ENCODE results near the gene REXO5. TPM values are rescaled to one million over a fixed set of nuclear protein-coding genes. Genes with fewer than 3 reads are reported as not detected.

REXO5 gene
- total RNA-seq, 1 experiment from 2014 or later: 6.7 TPM

- H2BK20ac ChIP-seq (ENCODE audit: low read depth, low read length, poor library complexity, severe bottlenecking): no peak overlapping the region
- H2BK5ac ChIP-seq (ENCODE audit: insufficient read length, low read length): no peak overlapping the region
- DNase-seq: no peak
- no peak overlapping the region for H3K9ac ChIP-seq (ENCODE audit: extremely low read depth, insufficient read length, low read length)
- no peak overlapping the region for H4K8ac ChIP-seq (replicated peaks; ENCODE audit: insufficient read length, low read depth, low read length)
- H3K18ac ChIP-seq (ENCODE audit: insufficient read length, low read depth, low read length): no peak overlapping the region
- Mint-ChIP-seq H3K4me1 (peaks cover 4% of the 10 kb centered on the region in 2 experiments), H3K9me3 (no peaks in the 10 kb centered on the region), H3K27ac (no peak overlapping the region), H3K27me3 (ENCODE audit: low read depth) (no peaks in the 10 kb centered on the region), H3K4me3 (no peak overlapping the region), H3K36me3 (ENCODE audit: insufficient read depth in 1 of 3, low read depth in 3 of 3) (peaks cover 0 to 21% (median 19%) of the 10 kb centered on the region in 3 experiments; a peak in 5 of 7 replicates)
- H3K56ac ChIP-seq (ENCODE audit: insufficient read length, low read depth, low read length): no peak overlapping the region
- no peaks in the 10 kb centered on the region for H4K20me1 ChIP-seq (ENCODE audit: control insufficient read depth, insufficient read depth, insufficient read length)
- no peak overlapping the region for H3K4me2 ChIP-seq (ENCODE audit: insufficient read depth, insufficient read length, low read length)
- TF ChIP-seq CTCF (conservative IDR thresholded peaks at IDR 0.05): no peak
- H4K91ac ChIP-seq (ENCODE audit: insufficient read length, low read depth, low read length): no peak overlapping the region
- no peak overlapping the region for H3K14ac ChIP-seq (ENCODE audit: insufficient read depth, low read length)
- no peak overlapping the region for H3T11ph ChIP-seq (ENCODE audit: low read length)
- H2AFZ ChIP-seq (ENCODE audit: low read length): no peak overlapping the region
- no peak overlapping the region for H2BK12ac ChIP-seq (ENCODE audit: insufficient read length, low read depth, low read length)
- H3K4ac ChIP-seq (ENCODE audit: low read depth, low read length): no peak overlapping the region
- H3K9me3 ChIP-seq (ENCODE audit: control insufficient read depth, low read depth, low read length): no peaks in the 10 kb centered on the region
- H3K27me3 ChIP-seq (ENCODE audit: insufficient read depth, low read length): no peaks in the 10 kb centered on the region
- no peak overlapping the region for H2AK5ac ChIP-seq (ENCODE audit: insufficient read length, low read length)
- no peaks in the 10 kb centered on the region for H3K23me2 ChIP-seq (ENCODE audit: insufficient read length, low read depth, low read length, poor library complexity, severe bottlenecking)
- H4K5ac ChIP-seq (ENCODE audit: insufficient read length, low read depth, low read length): no peak overlapping the region
- H3K79me1 ChIP-seq (ENCODE audit: insufficient read depth, low read depth, low read length, poor library complexity, severe bottlenecking): no peaks in the 10 kb centered on the region
- no CpG with 5 or more reads among the region's 1 CpG for WGBS (ENCODE audit: extremely low coverage, insufficient read length, low lambda C conversion rate)
- H3K23ac ChIP-seq (ENCODE audit: insufficient read length, low read depth, low read length): no peak overlapping the region
- H3K27ac ChIP-seq (ENCODE audit: insufficient read length, low read depth, low read length): no peak overlapping the region
- H3K79me2 ChIP-seq (ENCODE audit: insufficient read depth, low read length): no peaks in the 10 kb centered on the region
- H2BK15ac ChIP-seq (ENCODE audit: low read depth, low read length): no peak overlapping the region
- H2BK120ac ChIP-seq (ENCODE audit: low read depth, low read length, poor library complexity, severe bottlenecking): no peak overlapping the region
- H3K4me1 ChIP-seq (ENCODE audit: insufficient read depth, low read length): no peaks in the 10 kb centered on the region
These were observed 5.0 kb upstream of the REXO5 start for GRCh38 chr16:20801278-20801677.

Measured in H9 (cell line).